Germinal center (tissue), 1 donor: ENCODE measurements around the gene ADAMTS5.

Experiments
- DNase-seq: peaks from one replicate; pipeline ENCODE4 v3.0.0; 2012; ENCODE audit warnings: mixed read lengths, low spot score

Gene ADAMTS5

DNA sequence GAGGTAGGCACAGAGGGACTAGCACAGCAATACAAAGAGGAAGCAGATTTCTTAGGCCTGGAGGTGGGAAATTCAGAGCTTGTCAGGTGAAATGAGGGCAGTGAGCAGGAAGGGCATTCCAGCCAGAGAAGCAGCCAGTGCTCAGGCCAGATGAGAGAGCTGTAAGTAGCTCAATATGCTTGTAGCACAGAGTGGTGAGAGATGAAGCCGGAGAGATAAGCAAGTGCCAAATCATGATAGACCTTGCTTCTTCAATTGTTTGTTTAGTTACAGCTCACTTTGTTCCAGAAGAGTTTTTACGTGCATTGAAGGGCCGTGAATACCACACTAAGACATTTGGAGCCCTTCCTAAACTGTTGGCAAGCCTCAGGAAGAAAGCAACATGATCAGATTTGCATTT, 79.6 kb downstream of the ADAMTS5 start:
- no peak for DNase-seq

DNA sequence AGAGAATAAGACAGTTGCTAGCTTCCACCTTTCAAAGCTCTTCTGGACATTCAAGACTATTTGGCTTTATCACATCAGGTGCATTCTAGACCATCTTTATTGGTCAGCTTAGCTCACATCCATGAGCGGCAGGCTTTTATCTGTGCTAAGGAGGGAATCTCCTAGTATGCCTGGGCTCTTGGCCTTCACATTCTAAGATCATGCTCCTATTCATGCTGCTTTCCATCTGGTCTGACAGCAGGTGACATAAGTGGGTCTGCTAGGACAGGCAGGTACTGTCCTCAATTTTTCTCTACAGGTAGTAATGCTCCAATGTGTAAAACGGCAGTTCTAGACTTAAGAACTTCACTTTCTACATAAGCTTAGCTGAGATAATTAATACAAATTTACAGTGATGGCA, 82.5 kb downstream of the ADAMTS5 start:
- no peak for DNase-seq

DNA sequence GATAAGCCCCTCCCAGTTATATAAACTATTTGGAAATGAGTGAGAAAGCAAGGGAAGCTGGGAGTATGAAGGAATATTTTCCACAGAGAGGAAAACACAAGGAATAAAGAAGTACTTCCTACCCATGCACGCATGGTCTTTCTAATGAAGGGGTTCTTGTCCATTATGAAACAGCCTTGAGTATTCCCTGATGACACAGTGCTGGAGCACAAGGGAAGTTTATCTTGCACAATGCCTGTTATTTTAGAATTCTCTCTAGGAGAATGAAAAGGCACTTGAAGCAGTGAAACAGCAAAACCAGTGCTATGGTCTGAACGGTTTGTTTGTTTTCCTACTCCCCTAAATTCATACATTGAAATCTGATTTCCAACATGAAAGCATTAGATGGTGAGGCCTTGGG, 83.1 kb downstream of the ADAMTS5 start:
- no peak for DNase-seq

DNA sequence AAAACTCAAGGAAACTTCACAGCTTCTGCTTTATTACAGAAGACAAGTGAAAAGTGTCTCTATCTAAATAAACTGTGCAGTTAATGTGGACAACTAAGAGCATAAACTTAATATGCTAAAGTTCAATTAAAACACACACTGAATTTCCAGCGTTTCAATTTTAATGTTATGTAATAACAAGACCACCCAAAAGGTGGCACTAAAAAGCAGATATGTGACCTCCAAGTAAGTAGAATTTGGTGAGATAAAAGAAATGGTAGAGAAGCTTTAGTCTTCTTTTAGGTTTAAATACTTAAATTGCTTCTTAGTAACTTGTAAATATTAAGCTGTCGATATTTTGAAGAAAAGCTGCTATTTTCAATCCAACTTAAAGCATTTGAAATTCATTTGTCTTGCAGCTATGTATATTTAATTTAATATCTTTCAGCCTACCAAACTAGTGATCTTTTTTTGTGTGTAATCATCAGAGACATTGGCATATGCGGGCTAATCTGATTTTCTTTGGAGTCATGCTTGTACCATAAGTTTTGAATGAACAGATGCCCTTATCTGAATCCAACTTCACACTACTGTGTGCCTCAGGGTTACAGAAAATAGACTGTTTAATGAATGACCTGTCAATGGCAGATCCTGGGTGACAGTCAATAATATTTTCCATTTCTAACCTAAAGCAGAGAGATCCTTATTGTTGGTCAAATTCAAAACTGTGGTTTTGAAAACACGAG, 85.2 kb downstream of the ADAMTS5 start:
- DNase-seq = no peak

DNA sequence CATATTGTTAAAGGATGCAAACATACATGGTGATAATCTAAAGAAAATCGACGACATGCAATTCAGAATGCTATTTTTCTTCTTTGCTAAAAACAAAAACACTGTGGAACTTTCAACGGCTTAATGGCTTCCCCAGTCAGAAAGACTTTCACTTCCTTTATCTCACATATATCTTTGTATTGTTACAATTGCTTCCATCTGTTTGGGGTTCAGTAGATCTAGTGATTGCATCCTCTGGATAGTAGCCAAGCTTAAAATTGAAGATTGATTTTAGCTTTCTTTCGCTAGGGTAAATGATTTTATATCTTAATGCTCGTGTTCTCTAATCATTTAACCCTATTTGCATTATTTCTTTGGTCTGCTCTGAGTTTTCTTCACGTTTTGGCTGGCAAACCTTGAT, 89.9 kb downstream of the ADAMTS5 start:
- DNase-seq = no peak

DNA sequence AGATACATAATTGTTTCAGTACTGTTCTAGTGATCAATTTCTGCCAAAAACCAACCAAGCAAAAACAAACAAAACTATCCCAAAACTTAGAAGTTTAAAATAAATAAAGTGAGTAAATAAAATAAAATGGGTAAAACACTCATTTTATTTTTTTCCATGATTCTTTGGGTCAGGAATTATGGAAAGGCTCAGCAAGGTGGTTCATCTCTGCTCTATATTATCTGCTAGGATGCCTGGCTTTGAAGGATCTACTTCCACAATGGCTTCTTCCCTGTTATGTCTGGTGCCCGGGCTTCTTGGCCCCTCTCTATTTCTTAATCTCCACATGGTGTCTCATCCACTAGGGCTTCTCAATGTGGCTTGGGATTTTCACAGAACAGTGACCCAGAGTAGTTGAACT, 92.5 kb downstream of the ADAMTS5 start:
- DNase-seq = no peak
